ENCODE results near the gene PLCB1.

The PLCB1 gene

DNA sequence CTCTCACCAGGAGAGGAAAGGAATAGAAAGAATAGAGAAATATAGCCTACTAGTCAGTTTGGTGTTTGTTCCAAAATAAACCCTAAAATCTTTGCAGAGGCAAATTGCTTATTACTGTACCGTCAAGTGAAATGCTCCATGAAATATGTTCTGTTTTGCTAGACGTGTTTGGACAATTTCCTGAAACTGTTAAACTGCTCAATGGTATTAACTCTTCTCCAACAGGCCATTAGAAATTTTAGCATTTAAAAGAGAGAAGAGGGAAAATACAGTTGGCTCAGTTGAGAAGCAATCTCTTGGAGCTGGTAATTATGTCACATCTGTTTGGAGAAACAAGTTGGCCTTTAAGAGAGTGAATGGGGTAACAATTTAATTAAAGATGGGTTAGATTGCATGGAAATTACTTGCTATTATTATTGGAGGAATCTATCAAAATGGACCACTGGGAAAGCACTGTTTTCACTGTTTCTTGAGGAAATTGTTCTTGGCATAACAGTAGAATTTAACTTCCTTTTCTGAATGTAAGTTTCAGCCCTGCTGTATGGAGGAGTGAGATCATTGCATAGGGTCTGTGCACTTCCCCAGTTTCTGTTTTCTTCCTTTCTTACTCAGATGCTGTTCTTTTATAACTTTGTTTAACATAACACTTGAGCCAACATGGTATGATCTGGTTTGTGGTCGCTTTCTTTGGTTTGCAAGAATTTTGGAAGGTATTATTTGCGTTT, 373.6 kb downstream of the PLCB1 start:
- Histone ChIP-seq H3K27me3 (ENCODE audit: insufficient read depth, low read length) (no peaks in the 10 kb centered on the region), H2BK5ac (ENCODE audit: low read depth, low read length, poor library complexity) (no peak overlapping the region)
- no CpG with 5 or more reads among the region's 4 CpGs for WGBS (ENCODE audit: extremely low coverage, insufficient coverage, insufficient read length)

DNA sequence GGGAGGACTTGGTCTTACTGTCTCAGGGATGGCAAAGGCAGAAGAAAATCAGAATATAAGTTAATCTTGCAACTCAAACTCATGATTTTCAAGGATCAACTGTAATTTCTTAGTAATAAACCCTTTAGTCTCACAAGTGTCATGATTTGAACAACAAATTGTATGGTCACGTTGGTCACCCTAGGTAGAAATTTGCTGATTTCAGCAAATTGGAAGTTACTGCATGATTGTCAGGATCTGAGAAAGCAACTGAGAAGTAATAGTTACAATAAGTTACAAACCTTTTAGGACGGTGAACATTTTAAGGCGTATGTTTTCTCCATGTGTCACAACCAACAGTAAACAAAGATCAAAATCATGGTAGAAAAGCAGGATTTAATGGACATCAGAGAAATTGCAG, 375.2 kb downstream of the PLCB1 start:
- Histone ChIP-seq H3K14ac (ENCODE audit: low read length) (no peak overlapping the region), H3K4me1 (ENCODE audit: control insufficient read depth in 1 of 2, insufficient read depth in 2 of 2, low read length in 2 of 2) (no peaks in the 10 kb centered on the region), H4K8ac (ENCODE audit: low read depth, low read length) (no peak overlapping the region), H2AK5ac (ENCODE audit: low read length) (no peak overlapping the region), H3K27ac (ENCODE audit: low read depth, low read length) (no peak overlapping the region), H2BK12ac (ENCODE audit: low read length) (no peak overlapping the region), H3K18ac (ENCODE audit: low read length) (no peak overlapping the region), H3K4me3 (ENCODE audit: low read depth, low read length) (no peak overlapping the region), H2AFZ (ENCODE audit: insufficient read depth, low read length, poor library complexity) (no peak overlapping the region), H3K27me3 (ENCODE audit: insufficient read depth, low read length) (no peaks in the 10 kb centered on the region), H3K4me2 (ENCODE audit: low read length) (no peak overlapping the region), H3K9ac (ENCODE audit: low read length) (no peak overlapping the region), H3K36me3 (ENCODE audit: control insufficient read depth in 1 of 2, insufficient read depth in 2 of 2, low read length in 2 of 2) (no peaks in the 10 kb centered on the region), H3K23ac (ENCODE audit: low read length) (no peak overlapping the region), H3K9me3 (ENCODE audit: insufficient read depth, low read depth, low read length) (no peaks in the 10 kb centered on the region), H4K91ac (ENCODE audit: low read depth, low read length) (no peak overlapping the region), H4K12ac (ENCODE audit: low read depth, low read length) (no peak overlapping the region), H2BK5ac (ENCODE audit: low read depth, low read length, poor library complexity) (no peak overlapping the region), H3K79me1 (ENCODE audit: low read length) (no peaks in the 10 kb centered on the region), H3K4ac (ENCODE audit: low read depth, low read length) (no peak overlapping the region), H2BK120ac (ENCODE audit: insufficient read depth, low read length, poor library complexity) (no peak overlapping the region), H3K79me2 (ENCODE audit: control insufficient read depth, insufficient read depth, low read length, poor library complexity) (no peaks in the 10 kb centered on the region)
- WGBS (ENCODE audit: extremely low coverage, insufficient coverage, insufficient read length), result no CpG with 5 or more reads among the region's 3 CpGs
- DNase-seq, result no peak

More for the DNA sequence above, 373.6 kb downstream of the PLCB1 start:
- H2BK12ac ChIP-seq (ENCODE audit: low read length), result no peak overlapping the region
- H3K4ac ChIP-seq (ENCODE audit: low read depth, low read length), result no peak overlapping the region
- no peak overlapping the region for H4K12ac ChIP-seq (ENCODE audit: low read depth, low read length)
- H3K4me3 ChIP-seq (ENCODE audit: low read depth, low read length), result no peak overlapping the region
- H2AK5ac ChIP-seq (ENCODE audit: low read length), result no peak overlapping the region
- H3K18ac ChIP-seq (ENCODE audit: low read length), result no peak overlapping the region
- H2AFZ ChIP-seq (ENCODE audit: insufficient read depth, low read length, poor library complexity), result no peak overlapping the region
- DNase-seq, result no peak
- no peak overlapping the region for H3K23ac ChIP-seq (ENCODE audit: low read length)
- no peak overlapping the region for H3K9ac ChIP-seq (ENCODE audit: low read length)
- H3K4me2 ChIP-seq (ENCODE audit: low read length), result no peak overlapping the region
- no peaks in the 10 kb centered on the region for H3K79me2 ChIP-seq (ENCODE audit: control insufficient read depth, insufficient read depth, low read length, poor library complexity)
- H4K91ac ChIP-seq (ENCODE audit: low read depth, low read length), result no peak overlapping the region
- H3K36me3 ChIP-seq (ENCODE audit: control insufficient read depth in 1 of 2, insufficient read depth in 2 of 2, low read length in 2 of 2), result no peaks in the 10 kb centered on the region
- H4K8ac ChIP-seq (ENCODE audit: low read depth, low read length), result no peak overlapping the region
- no peak overlapping the region for H2BK120ac ChIP-seq (ENCODE audit: insufficient read depth, low read length, poor library complexity)
- H3K27ac ChIP-seq (ENCODE audit: low read depth, low read length), result no peak overlapping the region
- no peaks in the 10 kb centered on the region for H3K9me3 ChIP-seq (ENCODE audit: insufficient read depth, low read depth, low read length)
- H3K14ac ChIP-seq (ENCODE audit: low read length), result no peak overlapping the region
- H3K79me1 ChIP-seq (ENCODE audit: low read length), result no peaks in the 10 kb centered on the region
- H3K4me1 ChIP-seq (ENCODE audit: control insufficient read depth in 1 of 2, insufficient read depth in 2 of 2, low read length in 2 of 2), result no peaks in the 10 kb centered on the region

DNA sequence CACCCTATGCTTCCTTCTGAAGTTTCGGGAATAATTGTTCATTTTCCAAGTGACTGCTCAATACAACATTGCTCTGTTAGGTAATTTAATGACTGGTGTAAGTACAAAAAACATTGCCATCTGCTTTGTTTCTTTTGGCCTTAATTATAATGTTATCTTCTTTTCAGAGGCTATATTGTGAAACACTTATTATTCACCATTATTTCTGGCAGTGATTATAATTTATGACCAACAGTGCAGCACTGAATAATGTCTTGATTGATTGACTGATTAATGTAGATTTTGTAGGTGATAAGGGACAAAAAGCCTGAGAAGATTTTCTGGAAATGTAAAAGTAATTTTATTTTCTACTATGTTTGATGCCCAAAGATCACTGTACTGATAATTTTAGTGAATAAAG, 377.7 kb downstream of the PLCB1 start:
- Histone ChIP-seq H3K14ac (ENCODE audit: low read length) (no peak overlapping the region), H2AK5ac (ENCODE audit: low read length) (no peak overlapping the region), H3K9me3 (ENCODE audit: insufficient read depth, low read depth, low read length) (no peaks in the 10 kb centered on the region), H2AFZ (ENCODE audit: insufficient read depth, low read length, poor library complexity) (no peak overlapping the region), H3K23ac (ENCODE audit: low read length) (no peak overlapping the region), H3K4me1 (ENCODE audit: control insufficient read depth in 1 of 2, insufficient read depth in 2 of 2, low read length in 2 of 2) (no peaks in the 10 kb centered on the region), H2BK5ac (ENCODE audit: low read depth, low read length, poor library complexity) (no peak overlapping the region), H3K4me2 (ENCODE audit: low read length) (no peak overlapping the region), H3K79me2 (ENCODE audit: control insufficient read depth, insufficient read depth, low read length, poor library complexity) (no peaks in the 10 kb centered on the region), H3K4ac (ENCODE audit: low read depth, low read length) (no peak overlapping the region), H3K18ac (ENCODE audit: low read length) (no peak overlapping the region), H4K8ac (ENCODE audit: low read depth, low read length) (no peak overlapping the region), H3K36me3 (ENCODE audit: control insufficient read depth in 1 of 2, insufficient read depth in 2 of 2, low read length in 2 of 2) (no peaks in the 10 kb centered on the region), H3K4me3 (ENCODE audit: low read depth, low read length) (no peak overlapping the region), H2BK12ac (ENCODE audit: low read length) (no peak overlapping the region), H4K12ac (ENCODE audit: low read depth, low read length) (no peak overlapping the region), H3K27me3 (ENCODE audit: insufficient read depth, low read length) (no peaks in the 10 kb centered on the region), H3K79me1 (ENCODE audit: low read length) (no peaks in the 10 kb centered on the region), H2BK120ac (ENCODE audit: insufficient read depth, low read length, poor library complexity) (no peak overlapping the region), H4K91ac (ENCODE audit: low read depth, low read length) (no peak overlapping the region), H3K9ac (ENCODE audit: low read length) (no peak overlapping the region), H3K27ac (ENCODE audit: low read depth, low read length) (no peak overlapping the region)
- no peak for DNase-seq
- no CpG with 5 or more reads among the region's 1 CpG for WGBS (ENCODE audit: extremely low coverage, insufficient coverage, insufficient read length)

DNA sequence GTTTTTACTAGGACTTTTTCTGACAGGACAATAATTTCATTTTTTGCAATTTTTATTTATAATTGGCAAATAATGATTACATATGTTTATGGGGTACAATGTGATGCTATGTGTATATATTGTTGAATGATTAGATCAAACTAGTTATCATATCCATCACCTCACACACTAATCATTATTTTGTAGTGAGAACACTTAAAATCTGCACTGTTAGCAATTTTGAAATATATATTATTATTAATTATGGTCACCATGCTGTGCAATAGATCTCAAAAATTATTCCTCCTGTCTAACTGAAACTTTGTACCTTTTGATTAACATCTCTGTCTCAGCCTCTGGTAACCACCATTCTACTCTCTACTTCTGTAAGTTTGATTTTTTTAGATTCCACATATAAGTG, 378.7 kb downstream of the PLCB1 start:
- Histone ChIP-seq H2BK12ac (ENCODE audit: low read length) (no peak overlapping the region), H3K9me3 (ENCODE audit: insufficient read depth, low read depth, low read length) (no peaks in the 10 kb centered on the region), H2AK5ac (ENCODE audit: low read length) (no peak overlapping the region), H3K79me1 (ENCODE audit: low read length) (no peaks in the 10 kb centered on the region), H3K4me2 (ENCODE audit: low read length) (no peak overlapping the region), H4K12ac (ENCODE audit: low read depth, low read length) (no peak overlapping the region), H3K36me3 (ENCODE audit: control insufficient read depth in 1 of 2, insufficient read depth in 2 of 2, low read length in 2 of 2) (no peaks in the 10 kb centered on the region), H3K9ac (ENCODE audit: low read length) (no peak overlapping the region), H4K8ac (ENCODE audit: low read depth, low read length) (no peak overlapping the region), H2BK5ac (ENCODE audit: low read depth, low read length, poor library complexity) (no peak overlapping the region), H3K4ac (ENCODE audit: low read depth, low read length) (no peak overlapping the region), H3K14ac (ENCODE audit: low read length) (no peak overlapping the region), H3K18ac (ENCODE audit: low read length) (no peak overlapping the region), H3K27ac (ENCODE audit: low read depth, low read length) (no peak overlapping the region), H2AFZ (ENCODE audit: insufficient read depth, low read length, poor library complexity) (no peak overlapping the region), H3K4me1 (ENCODE audit: control insufficient read depth in 1 of 2, insufficient read depth in 2 of 2, low read length in 2 of 2) (no peaks in the 10 kb centered on the region), H3K23ac (ENCODE audit: low read length) (no peak overlapping the region), H3K27me3 (ENCODE audit: insufficient read depth, low read length) (no peaks in the 10 kb centered on the region), H4K91ac (ENCODE audit: low read depth, low read length) (no peak overlapping the region), H3K4me3 (ENCODE audit: low read depth, low read length) (no peak overlapping the region), H2BK120ac (ENCODE audit: insufficient read depth, low read length, poor library complexity) (no peak overlapping the region), H3K79me2 (ENCODE audit: control insufficient read depth, insufficient read depth, low read length, poor library complexity) (no peaks in the 10 kb centered on the region)
- DNase-seq, result no peak

Data from trophoblast cell (in vitro differentiated cells and primary cell).